HG02870 (cell line): Measurements from ENCODE around the gene G6PC3.
A peak's percentile ranks its signal among the peaks of the same experiment; 100 is the strongest.
"Not testable (repeated sequence)": the region's sequence is repeated elsewhere in the genome, so short reads cannot be mapped to it uniquely, and the experiment has no call there.

Source experiments
- ATAC-seq: cut with Tn5 transposase; IDR thresholded peaks from one replicate; pipeline ENCODE4 v1.9.1; 2021; ENCODE audit warnings: mild to moderate bottlenecking, moderate library complexity; ENCODE audit not compliant: unreplicated experiment

G6PC3 gene

GRCh38 chr17:44070455-44071197 is at the start of gene G6PC3:
G6PC3 (plus strand) TSS chr17:44070735; CDS start chr17:44070966, 231 bp downstream.
- ATAC-seq = peak; percentile 64

DNA sequence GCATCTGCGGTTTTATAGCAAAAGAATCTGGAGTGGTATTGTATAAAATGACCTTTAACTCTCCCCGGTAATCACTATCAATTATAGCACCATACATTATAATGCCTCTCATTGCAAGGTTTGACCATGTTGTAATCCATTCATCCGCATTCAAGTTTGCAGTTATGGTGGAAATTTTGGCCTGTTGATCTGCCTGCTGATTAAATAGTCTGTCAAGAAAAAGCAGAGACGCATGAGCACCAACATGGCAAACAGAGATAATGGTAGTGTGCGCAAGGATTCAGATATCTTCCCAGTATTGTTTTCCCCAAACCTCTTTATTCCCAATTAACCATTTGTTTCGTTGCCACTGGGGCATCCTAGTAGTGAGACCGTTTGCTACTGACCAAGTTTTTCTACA is 49.3 kb upstream of the G6PC3 start:
- ATAC-seq = not testable (repeated sequence)

GRCh38 chr17:44022246-44022645 is 48.3 kb upstream of the G6PC3 start:
- ATAC-seq = no peak

DNA sequence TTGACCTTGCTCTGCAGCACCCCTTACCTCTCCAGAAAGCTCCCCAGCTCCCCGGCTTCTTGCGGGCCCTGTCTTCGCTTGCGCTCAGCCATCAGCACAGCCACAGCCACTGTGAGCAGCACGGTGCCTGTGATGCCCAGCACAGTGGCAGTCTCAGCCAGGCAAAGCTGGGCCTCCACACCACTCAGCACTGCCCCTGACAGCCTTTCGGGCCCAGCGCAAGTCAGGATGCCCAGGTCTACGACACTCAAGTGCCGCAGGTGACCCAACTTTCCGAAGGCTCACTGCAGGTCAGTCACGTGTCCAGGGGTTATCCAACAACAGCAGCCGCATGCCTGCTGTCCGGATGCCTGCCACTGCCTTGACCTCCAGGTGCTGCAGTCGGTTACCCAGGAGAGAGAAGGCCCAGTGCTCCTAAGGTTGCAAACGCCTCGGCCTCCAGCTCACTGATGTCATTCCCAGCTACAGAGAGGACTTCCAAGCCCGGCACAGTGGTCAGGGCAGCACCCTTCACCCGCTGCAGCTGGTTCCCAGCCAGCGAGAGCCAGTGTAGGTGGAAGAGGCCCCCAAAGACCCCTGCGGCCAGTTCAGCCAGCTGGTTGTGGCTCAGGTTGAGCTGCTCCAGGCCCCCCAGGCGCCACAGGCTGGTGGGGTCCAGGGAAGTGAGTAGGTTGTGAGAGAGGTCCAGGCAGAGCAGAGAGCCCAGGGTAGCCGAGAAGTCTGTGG is 46.8 kb upstream of the G6PC3 start:
- ATAC-seq = no peak

DNA sequence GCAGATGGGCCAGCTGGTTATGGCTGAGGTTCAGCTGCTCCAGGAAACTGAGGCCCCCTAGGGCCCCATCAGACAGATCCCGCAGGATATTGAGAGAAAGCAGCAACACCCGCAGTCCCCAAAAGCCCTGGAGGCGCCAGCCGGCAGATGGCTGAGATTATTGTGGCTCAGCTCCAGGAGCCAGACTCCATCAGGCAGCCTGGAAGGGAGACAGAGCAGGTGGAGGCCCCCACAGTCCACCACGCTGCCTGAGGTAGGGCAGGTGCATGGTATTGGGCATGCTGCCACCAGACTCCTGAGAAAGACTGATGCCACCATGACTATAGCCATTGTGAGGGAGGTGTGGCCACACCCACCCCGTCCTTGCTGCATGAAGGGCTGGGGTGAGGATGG is 46.3 kb upstream of the G6PC3 start:
- no peak for ATAC-seq

GRCh38 chr17:44024853-44025252 is 45.7 kb upstream of the G6PC3 start:
- no peak for ATAC-seq

- ATAC-seq = no peak
These were observed 40.8 kb upstream of the G6PC3 start for GRCh38 chr17:44029736-44030135.

- ATAC-seq = no peak
These were observed 40.1 kb upstream of the G6PC3 start for GRCh38 chr17:44030482-44030881.

GRCh38 chr17:44033861-44034408 is 36.6 kb upstream of the G6PC3 start:
- ATAC-seq = no peak

- not testable (repeated sequence) for ATAC-seq
These were observed 35.8 kb upstream of the G6PC3 start for GRCh38 chr17:44034688-44035087.

DNA sequence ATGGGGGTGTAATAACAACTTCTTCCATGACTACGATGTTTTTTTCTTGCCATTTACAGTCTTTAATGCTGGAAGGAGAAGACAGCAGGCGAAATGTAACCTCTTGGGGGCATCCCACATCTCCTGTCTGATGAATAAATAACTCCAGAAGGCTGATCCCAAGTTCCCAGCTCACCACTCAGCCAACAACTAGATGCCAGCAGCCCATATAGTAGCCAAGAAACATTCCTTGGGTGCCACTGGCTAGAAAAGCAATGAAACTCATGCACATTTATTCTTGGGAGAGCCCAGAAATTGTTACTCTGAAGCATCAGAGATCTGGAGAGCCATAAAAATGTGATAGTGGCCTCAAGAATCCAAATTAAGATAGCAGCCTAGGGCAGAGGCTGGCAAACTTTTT is 33.1 kb upstream of the G6PC3 start:
- ATAC-seq = no peak

- no peak for ATAC-seq
These were observed 31.9 kb upstream of the G6PC3 start for GRCh38 chr17:44038604-44039011.

DNA sequence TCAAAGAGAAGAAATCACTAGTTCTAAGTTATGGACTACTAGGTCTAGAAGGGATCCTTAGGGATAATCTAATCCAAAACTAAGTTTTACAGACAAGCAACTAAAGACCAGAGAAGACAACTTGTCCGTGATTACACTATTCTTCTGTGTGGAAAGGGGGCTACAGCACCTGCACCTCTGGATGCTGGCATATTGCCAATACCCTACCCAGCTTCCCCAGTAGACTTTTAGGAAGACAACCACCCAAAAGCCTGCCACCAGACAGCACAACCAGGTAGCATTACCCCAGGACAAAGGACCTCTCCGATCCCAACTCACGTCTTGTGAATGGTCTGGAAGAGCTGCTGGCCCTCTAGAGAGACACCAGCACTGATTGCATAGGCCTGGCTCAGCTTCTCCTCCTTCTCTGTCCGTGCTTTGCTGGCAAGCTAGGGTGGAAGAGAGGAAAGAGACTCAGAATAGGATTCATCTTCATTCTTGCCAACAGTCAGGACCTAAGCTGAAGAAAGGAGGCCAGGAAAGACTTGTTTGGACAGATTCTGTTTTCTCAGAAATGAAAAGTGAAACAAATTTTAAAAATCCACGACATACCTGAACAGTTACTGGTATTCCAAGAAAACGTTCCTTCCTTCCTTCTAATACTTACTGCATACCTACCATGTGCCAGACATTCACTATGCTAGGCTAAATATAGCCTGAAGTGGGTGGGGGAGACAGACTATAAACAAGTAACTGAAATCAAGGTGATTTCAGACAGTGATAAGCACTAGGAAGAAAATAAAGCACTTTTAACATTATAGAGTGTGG is 30.5 kb upstream of the G6PC3 start:
- ATAC-seq = no peak

- no peak for ATAC-seq
These were observed 27.3 kb upstream of the G6PC3 start for GRCh38 chr17:44043272-44043696.

DNA sequence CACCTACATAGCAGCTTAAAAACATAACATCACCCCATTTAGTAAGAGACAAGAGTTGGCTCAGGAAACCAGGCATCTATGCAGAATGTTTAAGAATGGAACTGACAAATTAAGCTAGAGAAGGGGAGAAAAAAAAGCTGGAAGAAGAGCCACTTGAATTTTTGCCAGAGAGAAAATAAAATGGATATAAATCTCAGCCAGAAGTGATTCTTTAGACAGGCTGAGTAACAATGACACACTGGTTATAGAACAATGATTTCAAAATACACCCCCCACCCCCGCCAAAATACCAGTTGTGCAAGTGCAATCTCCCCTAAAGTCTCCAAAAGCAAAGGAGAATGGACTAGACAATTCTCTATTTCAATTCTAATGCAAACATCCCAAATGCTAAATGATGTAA is 26.5 kb upstream of the G6PC3 start:
- ATAC-seq = no peak

GRCh38 chr17:44045486-44045885 is 25.0 kb upstream of the G6PC3 start:
- ATAC-seq = no peak

DNA sequence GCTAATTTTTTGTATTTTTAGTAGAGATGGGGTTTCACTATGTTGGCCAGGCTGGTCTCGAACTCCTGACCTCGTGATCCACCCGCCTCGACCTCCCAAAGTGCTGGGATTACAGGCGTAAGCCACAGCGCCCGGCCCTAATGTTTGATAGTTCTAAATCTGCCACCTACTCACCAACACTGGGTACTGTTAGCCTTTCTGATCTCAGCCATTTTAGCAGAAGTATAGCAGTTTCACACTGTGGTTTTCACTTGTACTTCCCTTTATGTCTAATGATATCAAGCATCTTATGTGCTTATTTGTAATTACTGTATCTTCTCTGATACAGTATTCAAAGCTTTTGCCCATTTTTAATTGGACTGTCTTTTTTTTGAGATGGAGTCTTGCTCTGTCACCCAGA is 23.6 kb upstream of the G6PC3 start:
- ATAC-seq = not testable (repeated sequence)

- ATAC-seq = no peak
These were observed 21.1 kb upstream of the G6PC3 start for GRCh38 chr17:44049294-44050060.

- no peak for ATAC-seq
These were observed 17.2 kb upstream of the G6PC3 start for GRCh38 chr17:44053125-44053872.
